Nucleus accumbens (tissue), 56 donors: ENCODE results near the gene MARK4.
A peak's percentile ranks its signal among the peaks of the same experiment; 100 is the strongest.
"Not testable (repeated sequence)": the region's sequence is repeated elsewhere in the genome, so short reads cannot be mapped to it uniquely, and the experiment has no call there.

Source experiments
- DNase-seq, 56 donors: peaks; one replicate each; lab custom pipeline; 2025; lab: John Stamatoyannopoulos, UW

MARK4 gene

DNA sequence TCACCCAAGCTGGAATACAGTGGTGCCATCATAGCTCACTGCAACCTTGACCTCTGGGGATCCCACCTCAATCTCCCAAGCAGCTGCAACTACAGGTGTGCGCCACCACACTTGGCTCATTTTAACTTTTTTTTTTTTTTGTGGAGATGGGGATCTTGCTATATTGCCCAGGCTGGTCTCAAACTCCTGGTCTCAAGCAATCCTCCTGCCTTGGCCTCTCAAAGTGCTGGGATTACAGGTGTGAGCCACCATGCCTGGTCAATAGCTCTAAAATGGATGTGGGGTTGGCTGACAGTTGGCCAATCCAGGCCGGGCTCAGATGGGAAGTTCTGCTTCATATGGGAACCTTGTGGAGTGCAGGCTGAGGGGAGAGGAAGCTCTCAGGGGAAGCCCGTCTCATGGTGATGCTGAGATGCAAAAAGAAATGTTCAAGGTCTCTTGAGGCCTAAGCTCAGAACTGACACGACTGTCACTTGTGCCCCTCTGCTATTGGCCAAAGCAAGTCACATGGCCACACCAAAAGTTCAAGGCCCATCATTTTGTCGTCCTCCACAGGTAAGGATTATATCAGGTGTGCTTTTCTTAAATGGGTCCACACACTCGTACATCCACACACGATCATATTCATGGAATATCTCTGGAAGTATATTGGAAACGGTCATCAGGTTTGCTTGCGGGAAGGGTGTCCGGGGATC, 82.7 kb downstream of the MARK4 start:
- no peak for DNase-seq

- not testable (repeated sequence) for DNase-seq
Measured at GRCh38 chr19:45334881-45335280, 83.8 kb downstream of the MARK4 start.

GRCh38 chr19:45336696-45337251, 85.7 kb downstream of the MARK4 start:
- no peak for DNase-seq

DNA sequence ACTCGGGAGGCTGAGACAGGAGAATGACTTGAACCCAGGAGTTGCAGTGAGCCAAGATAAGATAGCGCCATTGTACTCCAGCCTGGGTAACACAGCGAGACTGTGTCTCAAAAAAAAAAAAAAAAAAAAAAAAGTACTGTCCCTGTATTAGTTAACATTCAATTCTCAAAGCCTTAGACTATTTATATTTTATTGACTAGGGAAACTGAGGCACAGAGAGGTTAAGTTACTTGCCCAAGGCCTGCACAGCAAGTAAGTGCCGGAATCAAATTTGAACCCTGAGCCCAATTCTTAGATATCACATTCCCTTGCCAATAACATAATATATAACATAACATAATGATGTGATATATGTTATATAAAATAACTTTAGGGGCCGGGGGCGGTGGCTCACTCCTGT, 88.6 kb downstream of the MARK4 start:
- no peak for DNase-seq

DNA sequence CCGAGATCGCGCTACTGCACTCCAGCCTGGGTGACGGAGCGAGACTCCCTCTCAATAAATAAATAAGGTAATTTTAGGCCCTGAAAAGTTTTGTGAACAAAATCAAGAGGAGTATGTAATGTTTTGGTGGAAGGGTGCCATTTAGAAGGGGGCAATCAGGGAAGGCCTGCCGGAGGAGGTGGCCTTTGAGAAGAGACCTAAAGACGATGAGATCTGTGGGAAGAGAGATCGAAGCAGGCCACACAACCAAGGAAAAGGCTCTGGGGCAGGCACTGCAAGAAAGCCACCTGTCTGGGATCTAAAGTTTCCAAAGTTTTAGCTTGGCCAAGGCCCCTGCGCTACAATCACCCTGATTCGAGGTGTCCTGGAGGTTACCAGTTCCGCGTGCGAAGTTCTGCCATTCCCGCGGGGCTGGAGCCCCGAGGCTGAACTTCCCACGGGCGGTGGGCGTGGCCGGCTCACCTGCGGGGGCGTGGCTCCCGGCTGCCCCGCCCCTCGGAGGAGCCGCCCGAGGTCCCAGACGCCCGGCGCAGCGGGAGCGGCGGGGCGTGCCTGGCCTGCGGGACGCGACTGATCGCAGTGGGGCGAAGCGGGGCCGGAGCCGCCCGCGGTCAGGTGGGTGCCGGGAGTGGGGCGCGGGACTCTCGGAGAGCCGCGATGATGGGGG, 89.3 kb downstream of the MARK4 start, which contains the start of gene KLC3:
Gene KLC3 (plus strand): TSS at position 519 of the 667 bp plus-strand sequence. CDS start 4,792 bp downstream, outside the sequence.
- DNase-seq = peak in 1 of 56 donors; percentile 21

DNA sequence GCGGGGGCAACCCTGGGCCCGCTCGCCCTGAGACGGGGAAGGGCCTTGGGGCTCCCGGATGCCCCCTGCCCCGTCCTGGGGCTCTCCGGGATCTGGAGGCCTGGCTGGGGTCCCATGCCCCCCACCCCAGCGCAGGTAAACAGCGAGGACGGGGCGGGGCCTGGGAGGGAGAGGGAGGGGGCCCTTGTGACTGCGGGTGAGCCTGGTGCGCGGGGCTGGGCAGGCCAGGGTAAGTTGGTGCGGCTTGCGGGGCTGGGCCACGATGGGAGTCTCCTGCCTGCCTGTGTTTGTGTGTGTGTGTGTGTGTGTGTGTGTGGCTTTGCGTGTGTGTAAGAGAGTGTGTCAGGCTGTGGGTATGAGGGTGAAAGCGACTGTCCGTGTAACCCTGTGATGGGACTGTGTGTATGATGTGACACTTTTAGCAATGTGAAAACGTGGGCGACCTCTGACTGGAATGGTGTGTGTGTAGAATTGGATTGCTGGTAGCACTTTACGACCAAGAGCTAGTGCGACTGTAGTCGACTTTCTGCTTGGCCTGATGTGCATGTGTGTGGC, 89.9 kb downstream of the MARK4 start:
- DNase-seq = no peak

DNA sequence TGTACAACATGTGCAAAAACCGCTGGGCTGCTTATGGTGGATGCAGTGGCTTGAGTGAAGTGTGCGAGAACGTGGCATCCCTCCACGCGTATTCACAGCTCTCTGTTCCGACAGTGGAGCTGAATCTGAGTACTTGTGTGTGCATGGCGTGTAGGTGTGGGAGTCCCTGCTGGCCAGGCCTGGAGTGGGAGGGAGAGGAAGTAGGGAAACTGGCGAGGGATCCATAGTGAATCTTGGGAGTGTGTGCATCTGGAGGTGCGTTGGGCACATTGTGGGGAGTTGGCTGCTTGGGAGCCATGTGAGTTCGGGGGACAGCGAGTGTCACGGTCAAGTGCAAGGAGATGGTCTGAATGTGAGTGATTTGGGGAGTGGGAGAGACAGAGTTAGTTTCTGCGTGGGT, 91.8 kb downstream of the MARK4 start:
- DNase-seq = no peak

GRCh38 chr19:45344621-45345505, 93.8 kb downstream of the MARK4 start:
- no peak for DNase-seq

DNA sequence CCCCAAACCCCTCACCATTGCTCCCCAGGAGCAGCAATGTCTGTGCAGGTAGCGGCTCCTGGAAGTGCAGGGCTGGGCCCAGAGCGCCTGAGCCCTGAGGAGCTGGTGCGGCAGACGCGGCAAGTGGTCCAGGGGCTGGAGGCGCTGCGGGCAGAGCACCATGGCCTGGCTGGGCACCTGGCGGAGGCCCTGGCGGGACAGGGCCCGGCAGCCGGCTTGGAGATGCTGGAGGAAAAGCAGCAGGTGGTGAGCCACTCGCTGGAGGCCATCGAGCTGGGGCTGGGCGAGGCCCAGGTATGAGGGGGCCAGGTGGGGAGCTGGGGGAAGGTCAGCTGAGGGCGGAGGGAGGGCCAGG, 94.4 kb downstream of the MARK4 start:
- DNase-seq = no peak

DNA sequence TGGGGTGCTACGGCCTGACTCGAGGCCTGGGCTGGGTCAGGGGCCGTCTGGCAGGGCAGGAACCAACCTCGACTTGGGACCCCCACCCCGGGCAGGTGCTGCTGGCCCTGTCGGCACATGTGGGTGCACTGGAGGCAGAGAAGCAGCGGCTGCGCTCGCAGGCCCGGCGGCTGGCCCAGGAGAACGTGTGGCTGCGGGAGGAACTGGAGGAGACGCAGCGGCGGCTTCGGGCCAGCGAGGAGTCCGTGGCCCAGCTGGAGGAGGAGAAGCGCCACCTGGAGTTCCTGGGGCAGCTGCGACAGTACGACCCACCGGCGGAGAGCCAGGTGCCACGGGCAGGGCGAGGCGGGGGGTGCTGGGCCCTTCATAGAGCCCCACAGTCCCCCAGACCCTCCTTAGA, 95.4 kb downstream of the MARK4 start:
- DNase-seq = no peak

GRCh38 chr19:45347570-45348366, 96.7 kb downstream of the MARK4 start:
- DNase-seq = no peak

DNA sequence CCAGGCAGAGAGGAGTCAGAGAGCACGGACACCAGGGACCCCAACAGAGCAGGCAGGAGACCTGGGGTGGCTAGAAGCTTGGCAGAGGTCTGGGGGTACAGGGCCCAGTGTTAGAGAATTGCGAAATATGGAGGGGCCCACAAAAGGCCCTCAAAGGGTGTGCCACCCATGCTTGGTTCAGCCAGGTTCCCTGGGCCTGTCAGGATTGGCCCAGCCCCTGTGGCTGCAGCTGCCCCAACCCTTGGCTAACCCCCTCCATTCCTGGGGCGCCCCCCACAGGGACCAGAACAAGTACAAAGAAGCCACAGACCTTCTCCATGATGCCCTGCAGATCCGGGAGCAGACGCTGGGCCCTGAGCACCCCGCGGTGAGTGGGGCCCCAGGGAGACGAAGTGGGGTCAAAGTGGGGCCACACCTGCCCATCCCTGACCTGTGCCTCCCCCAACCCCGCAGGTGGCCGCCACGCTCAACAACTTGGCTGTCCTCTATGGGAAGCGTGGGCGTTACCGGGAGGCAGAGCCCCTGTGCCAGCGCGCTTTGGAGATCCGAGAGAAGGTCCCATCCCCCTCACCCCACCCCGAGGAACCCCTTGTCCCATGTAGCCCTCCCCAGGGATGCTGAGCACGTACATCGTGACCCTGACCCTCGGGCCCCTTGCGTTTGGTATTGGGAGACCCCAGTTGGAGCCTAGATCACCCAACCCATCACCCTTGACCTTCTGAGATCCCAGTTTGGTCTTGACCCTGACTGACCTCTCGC, 97.5 kb downstream of the MARK4 start:
- no peak for DNase-seq

GRCh38 chr19:45349126-45349415, 98.0 kb downstream of the MARK4 start:
- no peak for DNase-seq

DNA sequence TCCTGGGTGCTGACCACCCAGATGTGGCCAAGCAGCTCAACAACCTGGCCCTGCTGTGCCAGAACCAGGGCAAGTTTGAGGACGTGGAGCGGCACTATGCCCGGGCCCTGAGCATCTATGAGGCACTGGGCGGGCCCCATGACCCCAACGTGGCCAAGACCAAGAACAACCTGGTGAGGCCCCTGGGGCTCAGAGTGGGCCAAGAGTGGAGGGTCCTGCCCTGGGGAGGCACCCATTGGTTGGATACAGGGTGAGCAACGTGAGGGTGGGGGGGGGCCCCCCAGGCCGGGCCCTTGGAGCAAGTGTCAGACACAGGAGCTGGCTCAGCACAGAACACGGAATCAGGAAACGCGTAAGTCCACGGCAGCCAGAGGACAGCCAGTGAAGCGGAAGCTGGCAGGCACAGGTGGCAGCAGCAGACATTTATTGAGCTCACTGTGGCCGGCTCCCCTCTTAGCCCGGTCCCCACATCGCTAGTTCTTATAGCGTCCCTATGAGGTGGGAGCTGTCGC, 98.4 kb downstream of the MARK4 start:
- no peak for DNase-seq

DNA sequence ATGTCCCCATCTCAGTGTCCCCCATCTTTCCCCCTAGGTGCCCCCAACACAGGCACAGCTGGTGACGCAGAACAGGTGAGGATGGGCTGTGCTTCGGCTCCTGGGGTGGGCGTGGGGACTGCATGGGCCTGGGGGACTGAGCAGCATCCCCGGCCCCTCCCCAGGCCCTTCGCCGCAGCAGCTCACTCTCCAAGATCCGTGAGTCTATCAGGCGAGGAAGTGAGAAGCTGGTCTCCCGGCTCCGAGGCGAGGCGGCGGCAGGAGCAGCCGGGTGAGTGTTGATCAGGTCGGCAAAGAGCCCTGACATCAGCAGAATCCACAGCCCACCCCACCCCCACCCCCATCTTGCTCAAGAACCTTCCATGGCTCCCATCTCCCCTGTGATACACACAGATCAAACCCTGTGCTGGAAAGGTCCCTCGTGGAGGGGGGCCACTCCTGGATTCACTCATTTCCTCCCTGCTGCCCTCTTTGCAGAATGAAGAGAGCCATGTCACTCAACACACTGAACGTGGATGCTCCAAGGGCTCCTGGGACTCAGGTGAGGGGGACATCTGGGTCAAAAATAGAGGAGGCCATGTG, 99.5 kb downstream of the MARK4 start:
- no peak for DNase-seq

DNA sequence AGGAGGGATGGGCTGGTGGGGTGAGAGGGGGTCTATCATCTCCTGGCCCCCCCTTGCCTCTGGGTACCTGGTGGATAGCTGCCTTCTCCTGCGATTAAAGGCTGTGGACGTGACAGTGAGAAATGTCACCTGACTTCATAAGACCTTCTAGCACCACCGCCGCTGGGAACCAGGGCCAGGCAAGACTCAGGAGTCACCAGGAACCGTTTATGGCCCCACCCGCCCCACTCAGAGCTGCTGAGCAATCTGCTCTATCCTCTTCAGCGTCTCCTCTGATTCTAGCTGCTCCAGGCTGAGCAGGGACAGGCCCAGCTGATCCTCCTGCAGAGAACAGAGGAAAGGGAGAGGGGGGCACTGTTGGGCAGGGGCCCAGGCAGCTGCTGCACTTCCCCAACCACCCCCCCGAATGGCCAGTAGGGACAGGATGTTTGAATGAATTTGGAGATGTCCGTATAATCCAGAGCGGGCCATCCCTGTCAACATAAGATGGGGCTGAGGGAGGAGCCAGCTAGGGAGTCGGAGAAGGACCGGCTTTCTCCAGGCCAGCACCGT, 100.4 kb downstream of the MARK4 start:
- DNase-seq = no peak

DNA sequence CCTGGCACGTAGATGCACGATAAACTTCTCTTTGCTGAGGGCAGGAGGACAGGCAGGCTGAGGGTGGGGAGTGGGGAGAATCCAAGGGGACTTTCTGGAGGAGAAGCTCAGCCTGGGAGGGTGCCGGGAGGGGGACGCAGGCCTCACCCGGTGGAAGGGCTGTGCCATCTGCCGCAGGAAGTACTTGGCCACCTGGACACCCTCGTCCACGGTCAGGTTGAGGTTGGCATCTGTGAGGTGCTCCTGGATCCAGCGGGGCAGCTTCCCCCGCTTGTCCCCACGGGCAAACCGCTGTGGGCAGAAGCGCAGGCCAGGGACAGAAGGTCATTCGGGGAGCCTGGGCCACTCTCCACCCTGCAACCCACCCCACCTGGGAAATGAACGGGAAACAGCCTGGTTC, 101.0 kb downstream of the MARK4 start:
- DNase-seq = no peak

DNA sequence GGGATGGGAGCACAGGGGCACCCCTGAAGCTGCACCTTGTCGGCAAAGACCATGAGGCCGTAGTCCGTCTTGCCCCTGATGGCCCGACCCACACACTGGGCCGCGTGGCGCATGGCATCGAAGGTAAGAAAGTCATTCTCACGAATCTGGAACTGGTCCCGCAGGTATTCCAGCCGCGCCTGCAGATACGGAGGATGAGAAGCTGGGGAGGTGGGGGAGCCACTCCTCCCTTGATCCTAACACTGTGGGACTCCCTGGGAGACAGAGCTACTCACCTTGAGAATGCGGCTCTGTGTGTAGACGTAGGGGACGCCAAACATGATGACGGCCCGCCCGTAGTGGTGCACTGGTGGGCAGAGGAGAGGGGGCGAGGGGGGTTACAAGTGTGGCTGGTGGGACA, 101.4 kb downstream of the MARK4 start:
- no peak for DNase-seq
